ENCODE results near the gene REEP6.
A peak's percentile ranks its signal among the peaks of the same experiment; 100 is the strongest.
"Not testable (repeated sequence)": the region's sequence is repeated elsewhere in the genome, so short reads cannot be mapped to it uniquely, and the experiment has no call there.

Gene REEP6

DNA sequence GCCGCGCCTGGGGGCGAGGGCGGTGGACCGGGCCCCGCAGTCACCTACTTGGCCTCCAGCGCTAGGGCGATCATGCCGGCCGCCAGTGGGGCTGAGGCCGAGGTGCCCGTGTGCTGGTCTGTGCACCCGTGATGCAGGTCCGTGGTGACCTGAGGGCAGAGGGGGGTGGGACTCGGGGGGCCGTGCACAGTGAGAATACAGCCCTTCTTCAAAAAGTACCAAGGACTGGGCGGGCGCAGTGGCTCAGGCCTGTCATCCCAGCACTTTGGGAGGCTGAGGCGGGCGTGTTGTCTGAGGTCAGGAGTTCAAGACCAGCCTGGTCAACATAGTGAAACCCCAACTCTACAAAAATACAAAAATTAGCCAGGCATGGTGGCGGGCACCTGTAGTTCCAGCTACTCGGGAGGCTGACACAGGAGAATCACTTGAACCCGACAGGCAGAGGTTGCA is 7.0 kb upstream of the REEP6 start:
- DNase-seq, result no peak
- in situ Hi-C loops (cut with MboI; ENCODE audit: low pct_unique_long_range_greater_than_20kb, low sequenced_read_pairs), result no loop called here

- in situ Hi-C loops (cut with MboI; ENCODE audit: low pct_unique_long_range_greater_than_20kb, low sequenced_read_pairs), result no loop called here
These were observed 4.0 kb upstream of the REEP6 start for GRCh38 chr19:1486720-1487575.

GRCh38 chr19:1487576-1488281 is 3.3 kb upstream of the REEP6 start:
- in situ Hi-C loops (cut with MboI; ENCODE audit: low pct_unique_long_range_greater_than_20kb, low sequenced_read_pairs), result no loop called here
- DNase-seq, result no peak

More at GRCh38 chr19:1486720-1487575, 4.0 kb upstream of the REEP6 start:
- DNase-seq, result no peak

DNA sequence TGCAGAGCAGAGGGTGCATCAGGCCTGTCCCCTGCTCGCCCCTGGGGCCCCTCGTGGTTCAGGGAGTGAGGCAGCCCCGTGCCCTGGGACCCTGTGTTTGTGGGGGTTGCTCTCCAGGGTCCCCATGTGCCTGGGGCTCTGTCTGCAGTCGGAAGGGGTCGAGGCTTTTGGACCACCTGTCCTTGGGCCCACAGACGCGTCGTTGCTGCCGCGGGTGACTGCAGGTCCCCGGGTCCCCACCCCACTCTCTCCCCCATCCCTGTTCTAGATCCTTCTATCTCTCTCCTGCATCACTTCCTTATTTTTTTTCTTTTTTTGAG is 2.7 kb upstream of the REEP6 start:
- no peak for DNase-seq
- in situ Hi-C loops (cut with MboI; ENCODE audit: low pct_unique_long_range_greater_than_20kb, low sequenced_read_pairs), result no loop called here

- in situ Hi-C loops (cut with MboI; ENCODE audit: low pct_unique_long_range_greater_than_20kb, low sequenced_read_pairs), result no loop called here
These were observed 1.3 kb upstream of the REEP6 start for GRCh38 chr19:1489463-1490310.

GRCh38 chr19:1490311-1491113 is 469 bp upstream of the REEP6 start, which contains the start of gene PCSK4:
Gene PCSK4 (minus strand): TSS chr19:1490350. CDS start chr19:1490346, 4 bp downstream.
- in situ Hi-C loops (cut with MboI; ENCODE audit: low pct_unique_long_range_greater_than_20kb, low sequenced_read_pairs), result no loop called here
- peak; percentile 98 for DNase-seq

More at GRCh38 chr19:1489463-1490310, 1.3 kb upstream of the REEP6 start:
- DNase-seq, result no peak

- in situ Hi-C loops (cut with MboI; ENCODE audit: low pct_unique_long_range_greater_than_20kb, low sequenced_read_pairs), result no loop called here
- no peak for DNase-seq
These were observed 829 bp downstream of the REEP6 start for GRCh38 chr19:1491849-1492170.

GRCh38 chr19:1492474-1493006 is 1.6 kb downstream of the REEP6 start:
- in situ Hi-C loops (cut with MboI; ENCODE audit: low pct_unique_long_range_greater_than_20kb, low sequenced_read_pairs), result no loop called here
- no peak for DNase-seq

DNA sequence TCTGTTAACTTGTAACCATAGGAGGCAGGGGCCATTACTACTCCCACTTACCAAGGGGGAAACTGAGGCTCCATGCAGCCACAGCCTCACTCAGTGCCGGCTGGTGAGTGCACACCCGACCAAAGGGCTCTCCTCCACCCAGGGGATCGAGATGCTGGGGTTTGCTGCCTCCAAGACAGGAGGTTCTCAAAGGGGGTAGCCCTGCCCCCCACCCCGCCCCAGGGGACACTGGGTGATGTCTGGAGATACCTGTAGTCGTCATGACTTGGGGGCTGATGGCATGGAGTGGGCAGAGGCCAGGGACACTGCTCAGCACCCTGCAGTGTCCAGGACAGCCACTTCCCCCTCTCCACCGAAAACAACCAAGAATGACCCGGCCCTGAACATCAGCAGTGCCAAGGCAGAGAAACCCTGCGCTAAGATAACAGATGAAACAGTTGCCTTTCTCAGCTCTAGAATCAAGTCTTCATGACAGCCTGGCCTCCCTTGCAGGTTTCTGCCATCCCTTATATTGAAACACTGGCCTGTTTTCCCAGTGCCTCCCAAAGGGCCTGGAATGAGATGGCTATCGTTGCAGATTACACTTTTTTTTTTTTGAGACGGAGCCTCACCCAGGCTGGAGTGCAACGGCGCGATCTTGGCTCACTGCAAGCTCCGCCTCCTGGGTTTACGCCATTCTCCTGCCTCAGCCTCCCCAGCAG is 3.3 kb downstream of the REEP6 start:
- DNase-seq, result no peak
- in situ Hi-C loops (cut with MboI; ENCODE audit: low pct_unique_long_range_greater_than_20kb, low sequenced_read_pairs), result no loop called here

- in situ Hi-C loops (cut with MboI; ENCODE audit: low pct_unique_long_range_greater_than_20kb, low sequenced_read_pairs), result no loop called here
- DNase-seq, result no peak
These were observed 4.2 kb downstream of the REEP6 start for GRCh38 chr19:1495051-1495798.

DNA sequence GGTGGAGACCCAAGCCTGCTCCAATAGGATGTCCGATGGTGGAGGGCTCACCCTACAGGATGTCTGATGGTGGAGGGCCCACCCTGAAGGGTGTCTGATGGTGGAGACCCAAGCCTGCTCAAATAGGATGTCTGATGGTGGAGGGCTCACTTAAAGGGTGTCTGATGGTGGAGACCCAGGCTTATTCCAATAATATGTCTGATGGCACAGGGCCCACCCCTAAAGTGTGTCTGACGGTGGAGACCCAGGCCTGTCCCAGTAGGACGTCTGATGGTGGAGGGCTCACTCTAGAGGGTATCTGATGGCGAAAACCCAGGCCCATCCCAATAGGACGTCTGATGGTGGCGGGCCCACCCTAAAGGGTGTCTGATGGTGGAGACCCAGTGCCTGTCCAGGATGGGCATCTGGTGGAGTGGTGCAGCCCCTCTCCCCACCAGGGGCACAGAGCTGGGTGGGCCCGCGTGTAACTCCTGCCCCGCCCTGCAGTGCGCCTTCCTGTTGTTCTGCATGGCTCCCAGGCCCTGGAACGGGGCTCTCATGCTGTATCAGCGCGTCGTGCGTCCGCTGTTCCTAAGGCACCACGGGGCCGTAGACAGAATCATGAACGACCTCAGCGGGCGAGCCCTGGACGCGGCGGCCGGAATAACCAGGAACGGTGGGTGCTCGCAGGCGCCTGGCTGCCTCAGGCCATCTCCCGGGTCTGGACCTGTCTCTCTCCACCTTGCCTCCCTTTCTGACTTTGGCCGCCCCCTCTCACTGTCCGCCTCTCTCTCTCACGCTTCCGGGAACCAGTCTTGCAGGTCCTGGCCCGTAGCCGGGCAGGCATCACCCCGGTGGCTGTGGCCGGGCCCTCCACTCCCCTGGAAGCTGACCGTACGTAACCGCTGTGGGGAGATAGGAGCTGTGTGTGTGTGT is 5.1 kb downstream of the REEP6 start:
- in situ Hi-C loops (cut with MboI; ENCODE audit: low pct_unique_long_range_greater_than_20kb, low sequenced_read_pairs), result no loop called here
- no peak for DNase-seq

- in situ Hi-C loops (cut with MboI; ENCODE audit: low pct_unique_long_range_greater_than_20kb, low sequenced_read_pairs), result no loop called here
- DNase-seq, result no peak
These were observed 6.0 kb downstream of the REEP6 start for GRCh38 chr19:1496714-1497577.

DNA sequence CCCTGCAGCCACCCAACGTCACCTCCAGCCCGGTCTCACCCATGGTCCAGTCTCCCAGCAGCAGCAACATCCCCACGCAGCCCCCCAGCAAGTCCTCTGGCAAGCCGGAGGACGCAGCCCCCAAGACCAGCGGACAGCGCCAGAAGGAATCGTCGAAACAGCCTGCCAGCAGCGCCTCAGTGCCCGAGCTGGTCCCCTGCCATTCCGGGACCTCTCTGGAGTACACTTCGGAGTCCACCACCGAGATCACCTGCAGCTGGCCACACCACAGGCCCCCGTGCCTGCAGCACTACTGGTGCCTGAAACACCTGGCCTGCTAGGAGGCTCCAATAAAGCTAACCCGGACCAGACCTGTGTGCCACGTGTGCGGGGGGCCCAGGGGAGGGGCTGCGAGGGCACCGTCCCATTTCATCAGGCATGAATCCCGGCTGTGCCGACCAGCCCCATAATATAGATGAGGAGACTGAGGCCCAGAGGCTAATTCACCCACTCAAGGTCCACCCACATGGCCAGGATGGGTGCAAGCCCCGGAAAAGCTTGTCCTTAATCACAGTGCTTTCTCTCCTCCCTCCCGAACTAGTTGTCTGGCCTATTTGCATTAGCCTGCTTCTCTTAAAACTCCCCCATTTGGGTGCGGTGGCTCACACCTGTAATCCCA is 6.7 kb downstream of the REEP6 start:
- in situ Hi-C loops (cut with MboI; ENCODE audit: low pct_unique_long_range_greater_than_20kb, low sequenced_read_pairs), result no loop called here
- no peak for DNase-seq

DNA sequence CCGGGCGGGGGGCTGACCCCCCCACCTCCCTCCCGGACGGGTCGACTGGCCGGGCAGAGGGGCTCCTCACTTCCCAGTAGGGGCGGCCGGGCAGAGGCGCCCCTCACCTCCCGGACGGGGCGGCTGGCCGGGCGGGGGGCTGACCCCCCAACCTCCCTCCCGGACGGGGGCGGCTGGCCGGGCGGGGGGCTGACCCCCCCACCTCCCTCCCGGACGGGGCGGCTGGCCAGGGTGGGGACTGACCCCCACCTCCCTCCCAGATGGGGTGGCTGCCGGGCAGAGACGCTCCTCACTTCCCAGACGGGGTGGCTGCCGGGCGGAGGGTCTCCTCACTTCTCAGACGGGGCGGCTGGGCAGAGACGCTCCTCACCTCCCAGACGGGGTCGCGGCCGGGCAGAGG is 8.2 kb downstream of the REEP6 start:
- in situ Hi-C loops (cut with MboI; ENCODE audit: low pct_unique_long_range_greater_than_20kb, low sequenced_read_pairs), result not testable (repeated sequence)

DNA sequence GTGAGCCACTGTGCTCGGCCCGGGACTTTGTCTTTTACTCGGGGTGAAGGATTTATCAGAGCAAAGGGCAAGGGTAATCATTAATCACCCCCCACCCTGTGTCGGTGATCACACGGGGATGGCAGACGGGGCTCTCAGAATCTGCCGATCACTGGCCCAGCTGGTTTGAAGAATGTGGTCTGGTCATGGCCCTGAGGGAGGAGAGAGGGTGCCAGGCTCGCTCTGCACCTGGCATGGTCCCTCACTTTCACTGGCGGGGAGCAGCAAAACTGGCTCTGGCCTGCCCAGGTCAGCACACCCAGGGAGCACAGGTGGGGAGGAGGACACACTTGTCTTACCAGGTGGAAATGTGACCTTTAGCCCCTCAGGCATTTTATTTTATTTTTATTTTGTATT is 10.2 kb downstream of the REEP6 start:
- DNase-seq, result no peak
- in situ Hi-C loops (cut with MboI; ENCODE audit: low pct_unique_long_range_greater_than_20kb, low sequenced_read_pairs), result no loop called here

More for the DNA sequence above, 8.2 kb downstream of the REEP6 start:
- DNase-seq, result not testable (repeated sequence)

Data from KBM-7 (cell line).